ENCODE data around the gene TCF20. TPM values are rescaled to one million over a fixed set of nuclear protein-coding genes. Genes with fewer than 3 reads are reported as not detected.
A peak's percentile ranks its signal among the peaks of the same experiment; 100 is the strongest.

TCF20 gene
- 8.9 TPM for polyA plus RNA-seq (ENCODE audit: insufficient read length)

DNA sequence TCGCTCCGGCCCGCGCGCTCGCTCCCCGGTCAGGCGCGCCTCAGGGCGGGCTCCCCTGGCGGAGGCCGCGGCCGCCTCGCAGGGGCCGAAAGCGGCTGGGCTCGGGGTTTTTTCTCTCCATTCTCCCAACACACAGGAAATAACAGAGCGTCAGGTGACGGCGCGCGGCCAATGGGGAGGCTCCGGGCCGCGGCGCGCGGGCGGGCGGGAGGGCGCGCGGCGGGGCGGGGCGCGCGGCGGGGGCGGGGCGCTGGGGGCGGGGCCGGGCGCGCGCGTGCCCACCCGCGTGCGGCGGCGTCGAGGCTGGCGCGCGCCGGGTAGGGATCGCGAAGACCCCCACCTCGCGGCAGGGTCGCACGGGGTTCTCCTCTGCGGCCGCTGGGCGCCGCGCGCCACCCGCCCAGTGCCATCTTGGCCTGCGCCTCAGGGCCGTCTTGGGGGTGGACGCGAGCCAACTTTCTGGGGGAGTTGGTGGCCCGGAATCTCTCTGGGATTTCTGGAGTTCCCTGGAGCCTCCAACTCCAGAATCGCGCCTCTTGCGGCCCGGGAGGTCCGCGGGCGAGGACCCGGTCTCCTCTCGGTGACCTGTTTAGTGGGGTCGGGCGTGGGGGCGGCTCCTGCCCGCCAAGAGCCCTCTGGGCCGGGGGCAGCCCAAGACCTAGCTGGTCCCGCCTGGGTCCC is at the start of gene TCF20:
TSS of gene TCF20 (minus strand) at position 144 of the 681 bp plus-strand sequence. CDS start 55,348 bp downstream, outside the sequence.
- peak; percentile 41 for DNase-seq (ENCODE audit: low read depth)

DNA sequence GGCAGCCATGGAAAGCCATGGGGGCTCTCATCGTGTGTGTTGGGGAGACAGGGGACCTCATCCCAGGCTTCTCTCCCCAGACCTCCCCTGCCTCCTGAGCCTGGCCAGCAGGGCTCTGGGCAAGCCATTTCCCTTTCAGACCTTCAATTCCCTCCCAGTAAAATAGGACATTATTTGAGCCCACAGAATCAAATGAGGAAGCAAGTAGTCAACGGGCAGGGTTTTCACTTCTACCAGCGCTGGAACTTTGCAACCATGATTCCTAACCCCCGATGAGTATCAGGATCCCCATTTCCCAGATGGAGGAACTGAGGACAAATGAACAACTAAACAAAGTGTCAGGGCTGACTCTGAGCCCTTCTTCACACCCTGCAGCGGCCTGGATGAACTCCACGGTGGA is 48.9 kb upstream of the TCF20 start:
- no peak for DNase-seq (ENCODE audit: low read depth)

DNA sequence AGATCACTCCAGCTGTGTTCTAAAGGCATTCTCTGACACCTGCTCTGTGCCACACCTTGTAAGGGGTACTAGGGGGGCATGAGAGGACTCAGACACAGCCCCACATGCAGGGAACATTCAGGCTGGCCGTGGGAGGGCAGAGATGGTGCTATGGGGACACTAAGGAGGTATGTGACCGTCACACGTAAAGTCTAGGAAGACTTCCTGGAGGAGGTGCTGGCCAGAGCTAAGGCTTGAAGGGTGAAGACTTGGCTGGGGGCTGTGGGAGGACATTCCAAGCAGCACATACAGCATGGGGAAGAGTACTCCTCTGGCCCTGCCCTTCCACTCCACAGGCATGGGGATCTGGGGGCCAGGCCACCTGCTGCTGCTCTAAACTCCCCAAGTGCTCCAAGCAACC is 48.5 kb upstream of the TCF20 start:
- no peak for DNase-seq (ENCODE audit: low read depth)

DNA sequence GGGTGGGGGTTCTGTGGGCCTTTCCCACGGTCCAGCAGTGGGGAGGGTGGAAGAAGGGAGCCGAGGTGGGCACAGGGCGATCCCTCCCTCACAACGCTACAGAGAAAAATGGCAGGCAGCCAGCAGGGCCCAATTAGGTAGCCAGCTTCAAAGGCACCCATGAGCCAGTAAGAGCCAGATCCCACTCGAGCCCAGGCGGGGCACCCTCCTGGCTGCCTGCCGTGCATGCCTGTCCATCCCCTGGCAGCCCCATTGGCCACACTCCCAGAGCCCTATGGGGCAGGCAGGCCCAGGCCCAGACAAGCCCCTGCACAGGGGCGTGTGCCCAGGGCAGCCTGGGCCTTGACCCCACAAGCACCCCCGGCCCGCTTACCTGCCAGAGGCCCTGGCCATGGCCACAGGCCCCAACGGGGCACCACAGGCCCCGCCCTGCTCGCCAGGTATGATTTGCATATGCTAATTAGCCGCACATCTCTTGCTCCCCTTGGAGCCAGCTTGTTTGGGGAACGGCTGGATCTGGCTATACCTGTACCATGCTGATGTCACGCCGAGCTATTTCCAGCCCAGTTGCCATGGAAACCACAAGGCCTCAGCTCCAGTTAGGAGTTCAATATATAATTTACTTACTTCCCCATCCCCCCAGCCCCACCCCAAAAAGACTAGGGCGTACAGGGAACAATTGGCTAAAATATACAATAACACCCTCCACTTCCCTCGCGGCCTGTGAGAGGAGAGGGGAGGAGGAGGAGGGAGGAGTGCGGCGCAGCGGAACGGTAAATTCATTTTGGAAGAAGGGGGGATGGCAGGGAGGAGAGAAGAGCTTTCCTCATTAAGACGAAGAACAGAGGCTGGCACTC is 47.5 kb upstream of the TCF20 start:
- DNase-seq (ENCODE audit: low read depth): no peak

DNA sequence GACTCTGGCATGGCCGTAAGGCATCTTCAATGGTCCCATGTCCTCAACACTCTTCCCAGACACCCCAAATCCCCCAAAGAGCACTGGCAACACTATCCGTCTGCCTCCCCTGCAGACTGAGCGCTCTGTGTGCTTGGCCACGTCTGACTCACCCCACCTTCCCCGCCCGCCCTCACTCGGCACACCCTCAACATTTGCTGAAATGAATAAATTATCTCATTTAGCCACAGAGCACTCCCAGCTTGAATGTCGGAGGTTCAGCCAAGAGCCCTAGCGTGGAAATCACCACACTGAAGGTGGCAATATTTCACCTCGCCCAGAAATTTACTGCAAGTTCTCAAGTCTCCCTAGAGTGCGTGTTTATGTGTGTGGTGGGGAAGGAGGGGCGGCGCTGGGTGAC is 46.6 kb upstream of the TCF20 start:
- DNase-seq (ENCODE audit: low read depth): no peak

DNA sequence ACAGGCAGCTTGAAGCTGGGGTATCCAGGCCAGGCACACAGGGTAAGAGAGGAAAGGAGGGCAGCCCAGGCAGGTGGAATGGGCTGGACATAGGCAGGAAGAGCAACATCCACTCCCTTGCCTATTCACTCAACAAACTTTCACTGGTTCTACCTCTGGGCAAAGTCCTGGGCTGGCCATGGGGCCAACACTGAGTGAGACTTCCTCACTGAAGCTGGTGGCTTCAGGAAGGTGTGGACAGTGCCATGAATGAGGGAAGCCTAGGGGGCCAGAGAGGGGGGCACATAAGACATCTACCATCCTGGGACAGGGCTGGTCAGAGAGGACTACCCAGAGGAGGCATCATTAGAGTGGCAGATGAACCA is 44.9 kb upstream of the TCF20 start:
- no peak for DNase-seq (ENCODE audit: low read depth)

DNA sequence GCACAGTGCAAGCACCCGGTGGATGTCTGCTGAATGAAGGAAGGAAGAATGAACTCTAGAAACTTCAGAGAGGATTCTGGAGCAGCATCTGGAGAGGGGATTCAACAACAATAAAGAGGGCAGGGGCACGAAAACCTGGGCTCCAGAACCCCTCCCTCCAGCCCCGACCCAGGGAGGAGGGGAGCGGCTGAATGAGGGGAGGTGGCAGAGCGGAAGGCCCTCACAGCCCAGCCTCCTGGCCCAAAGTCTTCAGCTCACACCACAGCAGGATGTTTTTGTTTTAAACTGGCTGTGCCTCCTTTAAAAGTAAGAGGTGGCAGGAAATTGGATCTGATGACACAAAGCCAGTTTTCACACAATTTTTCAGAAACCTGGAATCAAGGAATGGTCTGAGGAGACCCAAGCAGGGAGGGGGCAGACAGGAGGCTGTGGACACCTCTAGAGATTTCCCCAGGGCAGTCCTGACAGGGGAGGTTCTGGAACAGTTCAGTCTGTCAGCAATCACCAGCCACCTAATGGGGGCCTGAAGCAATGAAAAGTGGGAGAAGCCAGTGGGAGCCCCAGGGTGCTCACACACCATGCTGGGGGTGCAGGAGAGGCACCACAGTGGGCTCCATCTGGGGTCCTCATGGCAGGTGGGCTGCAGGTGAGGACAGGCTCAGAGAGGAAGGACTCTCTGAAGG is 44.4 kb upstream of the TCF20 start:
- DNase-seq (ENCODE audit: low read depth): no peak

DNA sequence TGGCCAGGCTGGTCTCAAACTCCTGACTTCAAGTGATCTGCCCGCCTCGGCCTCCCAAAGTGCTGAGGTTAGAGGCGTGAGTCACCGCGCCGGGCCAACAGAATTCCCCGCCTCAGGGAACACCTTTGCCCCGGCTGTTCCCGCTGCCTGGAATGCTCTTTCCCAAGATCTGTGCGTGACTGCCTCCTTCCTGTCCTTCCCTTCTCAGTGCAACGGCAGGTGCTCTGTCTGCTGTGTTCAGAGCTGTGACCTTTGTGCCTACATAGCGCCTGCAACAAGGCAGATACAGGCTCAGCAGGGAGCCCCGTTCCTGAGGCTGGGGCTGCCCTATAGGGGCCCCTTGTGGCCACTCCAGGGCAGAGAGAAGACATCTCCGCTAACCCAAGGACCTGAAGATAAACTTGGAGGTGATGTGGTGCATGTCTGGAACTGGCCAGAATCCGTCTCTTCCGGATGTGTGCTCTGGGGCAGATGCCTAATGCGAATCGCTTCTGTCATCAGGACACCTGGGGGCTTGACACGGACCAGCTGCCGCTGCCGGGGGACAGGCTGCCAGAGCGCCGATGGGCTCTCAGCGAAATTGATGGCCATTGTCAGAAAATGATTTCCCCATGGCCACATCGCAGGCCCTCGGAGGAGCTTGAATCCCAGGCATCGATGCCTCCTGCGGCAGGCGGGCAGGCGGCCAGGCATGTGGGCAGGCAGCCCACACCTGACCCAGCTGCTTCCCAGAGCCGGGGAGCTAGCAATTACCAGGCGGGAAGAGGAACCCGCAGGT is 43.5 kb upstream of the TCF20 start:
- no peak for DNase-seq (ENCODE audit: low read depth)

DNA sequence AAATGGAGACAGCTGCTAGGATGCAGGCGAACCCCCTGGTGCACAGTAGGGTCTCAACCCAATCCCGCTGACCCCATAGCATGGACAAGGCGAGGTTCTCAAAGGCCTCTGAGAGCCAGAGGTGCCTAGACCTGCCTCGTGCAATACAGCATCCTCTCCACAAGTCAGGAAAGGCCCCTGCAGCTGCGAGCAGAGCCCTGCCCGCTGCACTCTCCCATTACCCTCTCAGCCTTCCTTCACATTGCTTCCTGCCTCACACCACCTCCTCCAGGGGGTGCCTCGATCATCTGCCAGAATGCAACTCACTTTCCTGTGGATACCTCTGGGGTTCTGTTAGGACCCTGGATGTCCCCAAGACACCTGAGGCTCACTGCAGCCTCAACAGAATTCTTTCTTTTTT is 42.8 kb upstream of the TCF20 start:
- DNase-seq (ENCODE audit: low read depth): no peak

DNA sequence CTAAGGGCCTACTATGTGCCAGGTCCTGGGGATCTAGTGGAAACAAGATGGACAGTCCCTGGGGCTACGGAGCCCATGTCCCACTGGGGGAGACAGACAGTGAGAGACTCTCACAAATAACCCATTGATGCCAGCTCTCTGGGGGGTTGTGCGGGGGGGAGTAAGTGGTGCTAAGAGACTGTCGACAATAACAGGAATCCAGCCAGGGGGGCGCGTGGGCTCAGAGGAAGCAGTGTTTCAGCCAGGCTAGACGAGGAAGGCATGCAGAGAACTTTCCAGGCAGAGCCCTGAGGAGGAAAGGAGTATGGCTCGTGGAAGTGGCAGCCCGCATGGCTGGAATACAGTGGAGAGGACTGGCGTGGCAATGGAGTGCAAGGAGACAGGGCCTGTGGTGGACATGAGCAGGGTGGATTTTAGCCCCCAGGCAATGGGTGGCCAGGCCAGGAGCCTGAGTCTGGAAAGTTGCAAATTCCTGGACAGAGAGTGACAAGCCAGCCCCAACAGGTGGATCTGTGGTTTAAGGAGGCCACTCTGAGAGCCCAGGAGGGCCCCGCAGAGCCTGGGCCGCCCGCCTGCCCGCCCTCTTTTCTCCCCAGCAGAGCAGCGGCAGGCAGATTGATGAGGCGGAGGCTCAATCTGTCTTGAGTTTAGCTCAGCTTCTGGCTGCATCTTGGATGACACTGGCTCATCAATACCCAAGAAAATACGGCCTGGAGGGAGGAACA is 40.0 kb upstream of the TCF20 start:
- DNase-seq (ENCODE audit: low read depth): no peak

DNA sequence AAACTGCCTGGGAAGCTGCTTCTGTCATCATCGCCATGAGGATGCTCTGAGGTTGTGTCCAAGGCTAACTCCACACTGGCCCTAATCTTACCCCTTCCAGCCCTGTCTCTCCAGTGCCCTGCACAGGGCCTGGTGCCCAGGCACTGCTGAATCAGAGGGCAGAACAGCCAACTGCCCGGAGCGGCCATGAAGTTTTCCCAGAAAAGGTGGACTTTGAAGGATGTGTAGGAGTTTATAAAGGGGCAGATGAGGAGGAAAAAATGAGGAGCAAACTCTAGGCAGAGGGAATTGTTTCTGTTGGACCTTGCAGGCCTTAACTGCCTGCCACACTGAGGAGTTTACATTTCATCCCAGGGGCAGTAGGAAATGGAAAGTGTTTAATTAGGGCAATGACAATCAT is 39.4 kb upstream of the TCF20 start:
- DNase-seq (ENCODE audit: low read depth): no peak

DNA sequence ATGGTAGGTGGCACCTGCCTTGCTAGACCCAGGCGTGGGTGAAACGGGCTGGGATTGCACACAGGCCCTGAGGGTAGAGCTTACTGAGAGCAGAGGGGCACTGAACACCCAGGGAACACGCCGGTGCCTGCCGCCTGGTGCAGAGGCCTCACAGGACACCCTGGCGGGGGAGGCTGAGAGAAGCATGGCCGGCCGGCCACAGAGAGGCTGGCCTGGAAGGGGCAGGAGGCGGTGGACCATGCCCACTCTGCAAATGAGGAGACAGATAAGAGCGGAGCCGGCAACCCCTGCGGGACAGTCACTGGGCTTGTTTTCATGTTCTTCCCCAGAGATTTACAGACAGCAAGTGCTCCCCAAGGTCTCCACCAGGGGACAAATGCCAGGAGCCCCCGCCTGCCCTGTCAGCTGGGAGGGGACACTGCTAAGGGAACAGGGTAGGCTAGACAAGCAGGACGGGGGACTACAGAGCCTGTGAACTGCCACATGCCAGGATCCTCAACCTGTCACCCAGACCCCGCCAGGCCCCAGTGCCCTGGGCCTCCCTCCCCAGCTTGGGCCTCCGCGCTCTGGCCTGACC is 38.5 kb upstream of the TCF20 start:
- no peak for DNase-seq (ENCODE audit: low read depth)

DNA sequence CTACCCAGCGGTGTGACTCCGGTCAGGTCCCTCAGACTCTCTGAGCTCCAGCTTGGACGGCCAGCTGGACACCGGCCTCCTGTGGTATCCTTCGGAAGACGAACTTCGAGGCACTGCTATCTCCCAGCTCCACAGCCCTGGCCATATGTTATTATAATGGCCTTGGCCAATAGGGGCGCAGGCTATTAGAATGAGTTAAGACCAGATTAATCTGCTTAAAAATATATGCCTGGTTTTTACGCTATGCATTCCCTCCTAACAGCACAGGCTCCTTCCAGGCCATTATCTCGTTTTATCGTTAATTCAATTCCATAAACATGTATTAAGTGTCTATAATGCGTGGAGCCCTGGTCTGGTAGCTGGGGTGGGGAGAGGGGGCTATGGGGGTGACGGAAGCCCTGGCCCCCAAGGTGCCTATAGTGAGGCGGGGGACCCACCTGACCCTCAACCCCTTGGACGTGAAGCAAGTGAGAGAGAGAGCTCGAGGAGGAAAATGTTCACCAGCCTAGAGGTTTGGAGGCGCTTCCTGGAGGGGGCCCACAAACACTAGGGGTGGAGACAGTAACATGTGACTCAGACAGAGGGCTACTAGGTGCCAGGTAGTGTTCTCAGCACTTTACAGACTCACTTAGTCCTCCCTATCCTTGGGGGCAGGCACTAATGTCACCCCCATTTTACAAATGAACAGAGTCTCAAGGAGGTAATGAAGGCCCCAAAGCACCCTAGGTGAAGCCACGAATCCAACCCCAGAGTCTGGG is 37.5 kb upstream of the TCF20 start:
- DNase-seq (ENCODE audit: low read depth): no peak

DNA sequence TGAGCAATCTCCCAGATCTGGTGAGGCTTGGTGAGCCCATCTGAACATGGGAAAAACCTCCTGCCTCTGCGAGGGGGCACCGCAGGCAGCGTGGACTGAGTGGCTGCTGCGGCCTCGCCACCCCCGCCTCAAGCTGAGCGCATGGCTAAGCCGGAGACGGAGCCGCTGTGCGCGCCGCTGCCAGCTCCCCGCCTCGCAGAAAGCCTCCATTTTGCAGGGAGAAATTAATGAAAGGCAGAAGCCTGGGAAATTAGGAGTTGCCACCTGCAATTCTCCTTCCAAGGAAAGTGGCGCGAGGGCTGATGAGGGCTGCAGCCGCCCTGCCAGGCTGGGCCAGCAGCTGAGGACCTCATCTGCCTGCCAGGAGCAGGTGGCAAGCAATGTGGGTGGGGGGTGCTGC is 35.6 kb upstream of the TCF20 start:
- DNase-seq (ENCODE audit: low read depth): no peak

DNA sequence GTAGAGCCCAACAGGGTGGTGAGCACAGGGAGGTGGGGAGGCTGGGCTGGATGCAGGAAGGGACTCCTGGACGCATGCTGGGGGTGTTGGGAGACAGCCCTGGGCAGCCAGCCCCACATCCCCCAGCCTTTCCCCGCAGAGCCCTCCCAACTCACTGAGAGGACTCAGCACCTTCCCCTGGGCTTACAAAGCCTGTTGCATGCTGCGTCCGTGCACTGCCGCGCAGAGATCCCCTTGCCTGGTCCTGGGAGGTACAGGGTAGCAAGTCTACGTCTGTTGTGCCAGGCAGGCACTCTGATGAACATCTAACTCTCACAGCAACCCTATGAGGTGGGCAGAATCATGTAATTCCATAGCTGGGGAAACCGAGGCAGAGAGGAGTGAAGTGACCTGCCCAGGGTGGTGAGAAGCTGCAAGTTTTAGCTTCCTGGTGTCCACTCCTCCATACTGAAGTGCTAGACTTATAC is 33.9 kb upstream of the TCF20 start:
- no peak for DNase-seq (ENCODE audit: low read depth)

DNA sequence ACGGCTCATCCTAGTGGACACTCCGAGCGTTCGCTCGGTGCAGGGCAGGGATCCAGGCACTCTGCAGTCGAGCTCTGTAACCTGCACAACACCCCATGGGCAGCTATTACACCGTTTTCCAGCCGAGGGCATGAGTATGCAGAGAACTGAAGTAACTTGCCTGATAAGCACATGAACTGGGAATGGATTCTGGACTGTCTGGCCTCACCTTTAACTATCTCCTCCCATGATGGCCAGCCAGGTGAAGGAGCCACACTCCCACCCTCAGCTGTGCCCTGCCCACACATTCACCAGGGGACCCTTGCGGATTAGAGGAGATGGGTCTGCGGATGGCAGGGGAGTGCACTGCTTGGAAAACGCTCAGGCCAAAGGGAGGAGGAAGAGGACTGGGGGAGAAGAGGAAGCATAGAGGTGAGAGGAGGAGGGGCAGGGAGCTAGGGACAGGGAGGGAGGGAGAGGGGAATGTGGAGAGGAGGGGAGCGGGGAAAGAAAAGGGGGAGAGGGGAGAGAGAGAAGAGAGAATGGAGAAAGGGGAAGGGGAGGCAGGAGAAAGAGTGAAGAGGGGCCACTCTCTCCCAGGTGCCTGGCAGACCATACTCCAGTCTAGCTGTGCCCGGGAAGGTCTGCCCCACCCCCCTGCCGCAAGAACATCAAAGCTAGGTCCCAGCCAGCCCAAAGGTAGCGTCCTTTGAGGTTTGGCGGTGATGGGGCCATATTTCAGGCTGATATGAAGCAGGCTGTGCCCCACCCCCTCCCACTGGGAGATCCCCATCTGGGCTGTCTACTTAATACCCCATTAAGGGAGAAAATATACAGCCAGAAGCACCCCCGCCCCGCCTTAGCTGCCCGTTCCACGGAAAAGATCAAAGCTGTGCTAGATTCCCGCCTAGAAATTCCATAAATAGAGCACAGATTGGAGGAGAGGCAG is 33.2 kb upstream of the TCF20 start:
- no peak for DNase-seq (ENCODE audit: low read depth)

DNA sequence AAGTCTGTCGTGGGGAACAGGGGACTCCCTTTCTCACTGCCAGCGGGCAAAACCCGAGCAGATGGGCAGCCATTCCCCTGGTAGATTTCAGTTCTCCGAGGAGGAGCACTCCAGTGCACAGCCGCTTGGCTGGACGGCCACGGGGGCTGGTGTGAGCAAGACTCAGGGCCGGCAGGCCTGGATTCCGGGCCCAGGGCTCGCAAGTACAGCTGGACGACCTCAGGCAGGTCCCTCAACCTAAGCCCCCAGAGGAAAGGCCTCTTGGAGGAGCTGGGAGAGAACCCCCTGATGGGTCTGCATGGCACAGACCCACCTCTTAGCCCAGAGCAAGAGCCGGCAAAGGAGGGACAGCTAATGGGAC is 31.3 kb upstream of the TCF20 start:
- no peak for DNase-seq (ENCODE audit: low read depth)

DNA sequence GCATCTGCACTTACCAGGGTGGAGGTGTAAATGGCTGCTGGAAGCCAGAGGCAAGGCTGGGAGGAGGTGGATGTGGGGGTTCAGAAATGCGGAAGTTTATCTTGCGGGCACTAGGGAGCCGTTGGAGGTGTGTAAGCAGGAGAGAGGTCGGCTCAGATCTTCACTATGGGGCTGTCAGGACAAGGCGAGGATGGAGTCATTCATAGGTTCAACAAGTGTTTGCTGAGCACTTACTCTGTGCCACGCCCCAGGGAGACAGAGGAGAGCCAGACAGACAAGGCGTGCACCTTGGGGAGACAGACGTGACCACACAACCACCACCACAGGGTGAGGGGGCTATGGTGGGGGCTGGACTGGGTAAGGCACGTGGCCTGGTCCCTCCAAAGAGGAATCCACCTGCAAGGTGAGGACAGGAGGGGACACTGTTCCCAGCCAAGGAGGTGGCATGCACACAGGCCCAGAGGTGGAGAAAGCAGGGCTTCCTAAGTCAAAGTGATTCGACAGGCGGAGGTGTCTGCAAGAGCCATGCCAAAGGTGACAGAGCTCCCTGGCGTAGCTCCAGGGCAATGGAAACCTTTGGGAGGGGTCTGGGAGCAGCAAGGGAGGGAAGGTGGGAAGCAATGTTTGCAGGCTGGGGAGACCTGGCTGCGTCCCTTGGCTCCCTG is 30.8 kb upstream of the TCF20 start:
- DNase-seq (ENCODE audit: low read depth): no peak
